H1 (cell line): ENCODE measurements around the gene USP53. TPM values are rescaled to one million over a fixed set of nuclear protein-coding genes. Genes with fewer than 3 reads are reported as not detected.

Experiments used
- CBX5 ChIP-seq: fragments of 300-800, 300-1000 bp; sonication (generic); IDR thresholded peaks from 2 replicates; pipeline ENCODE4 v1.7.1; 2016; ENCODE audit warnings: antibody characterized with exemption, low read length, low read depth
- GTF2F1 ChIP-seq: IDR thresholded peaks from 2 replicates; pipeline ENCODE4 v1.6.1; 2012; ENCODE audit warnings: low read depth, low read length, improper control_type of control experiment, borderline replicate concordance
- MAFK ChIP-seq: IDR thresholded peaks from 2 replicates; pipeline ENCODE4 v1.6.1; 2012; ENCODE audit warnings: low read depth, mild to moderate bottlenecking, improper control_type of control experiment, low read length
- SIN3A ChIP-seq, 2 experiments: IDR thresholded peaks in 1 of 2; conservative IDR thresholded peaks in 1 of 2; 2 replicates each; pipeline ENCODE4 v1.6.1; 2011 to 2012; ENCODE audit warnings: low read length in 2 of 2, improper control_type of control experiment in 1 of 2, low read depth in 1 of 2, mild to moderate bottlenecking in 1 of 2
- polyA plus RNA-seq, 7 experiments: library from polyadenylated mRNA; depleted of rRNA in 3 of 7; stranded (reverse) in 5 of 7; unstranded in 2 of 7; fragments of >200 nt in 5 of 7; fragments of 200-250 nt in 2 of 7; gene quantifications; 1 replicate in 5 of 7; 2 replicates in 1 of 7; 4 replicates in 1 of 7; pipeline versions ENCODE4 v1.2.1 to v1.2.3, GENCODE V29; 2011 to 2013; ENCODE audit warnings: missing spikeins in 2 of 7, mixed read lengths in 2 of 7
- total RNA-seq: library from RNA; stranded (reverse); fragmentation: NEBNext Ultra II Directional; extraction: Animal tissue kit (Norgen Biotek cat#: 25700); gene quantifications from 2 replicates; pipeline ENCODE4 v1.2.1, GENCODE V29; 2021
- TF ChIP-seq, protein P1 (sequence below): IDR thresholded peaks from 2 replicates; pipeline ENCODE4 v1.6.1; 2011; ENCODE audit warnings: low read length, improper control_type of control experiment

The USP53 gene
- total and polyA plus RNA-seq, 2 of the 8 experiments (the other 6 are each of a cell fraction or from before 2014, with no cell fraction given) = 2.9 to 14.9 TPM

DNA sequence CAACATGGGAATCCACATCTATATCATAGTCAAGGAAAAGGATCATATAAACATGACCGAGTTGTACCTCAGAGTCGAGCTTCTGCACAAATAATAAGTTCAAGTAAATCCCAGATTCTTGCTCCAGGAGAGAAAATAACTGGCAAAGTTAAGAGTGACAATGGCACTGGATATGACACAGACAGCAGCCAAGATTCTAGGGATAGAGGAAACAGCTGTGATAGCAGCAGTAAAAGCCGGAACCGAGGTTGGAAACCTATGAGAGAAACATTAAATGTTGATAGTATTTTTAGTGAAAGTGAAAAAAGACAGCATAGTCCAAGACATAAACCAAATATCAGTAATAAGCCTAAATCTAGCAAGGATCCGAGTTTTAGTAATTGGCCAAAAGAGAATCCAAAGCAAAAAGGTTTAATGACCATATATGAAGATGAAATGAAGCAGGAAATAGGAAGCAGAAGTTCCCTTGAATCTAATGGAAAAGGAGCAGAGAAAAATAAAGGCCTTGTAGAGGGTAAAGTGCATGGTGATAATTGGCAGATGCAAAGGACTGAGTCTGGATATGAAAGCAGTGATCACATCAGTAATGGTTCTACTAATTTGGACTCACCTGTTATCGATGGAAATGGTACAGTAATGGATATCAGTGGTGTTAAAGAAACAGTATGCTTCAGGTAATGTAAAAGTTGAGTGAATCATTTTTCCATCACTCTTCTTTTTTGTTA is 59.0 kb downstream of the USP53 start (continued):
- TF ChIP-seq, protein P1, sequence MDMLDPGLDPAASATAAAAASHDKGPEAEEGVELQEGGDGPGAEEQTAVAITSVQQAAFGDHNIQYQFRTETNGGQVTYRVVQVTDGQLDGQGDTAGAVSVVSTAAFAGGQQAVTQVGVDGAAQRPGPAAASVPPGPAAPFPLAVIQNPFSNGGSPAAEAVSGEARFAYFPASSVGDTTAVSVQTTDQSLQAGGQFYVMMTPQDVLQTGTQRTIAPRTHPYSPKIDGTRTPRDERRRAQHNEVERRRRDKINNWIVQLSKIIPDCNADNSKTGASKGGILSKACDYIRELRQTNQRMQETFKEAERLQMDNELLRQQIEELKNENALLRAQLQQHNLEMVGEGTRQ = no peak
- TF ChIP-seq SIN3A (conservative IDR thresholded peaks at IDR 0.05 in 1 of 2, IDR thresholded peaks at IDR 0.05 in 1 of 2; ENCODE audit: low read depth in 1 of 2, low read length in 2 of 2) = no peak
- TF ChIP-seq GTF2F1 = no peak
- TF ChIP-seq CBX5 = no peak
- TF ChIP-seq MAFK = no peak
